Liver (tissue), 3 donors: ENCODE data around the gene TNNC2.

ENCODE experiments used
- CTCF ChIP-seq: fragments of 150-350 bp; IDR thresholded peaks from 2 replicates; pipeline ENCODE4 v1.5.1; 2017; ENCODE audit warnings: improper control_type of control experiment, low read depth, low read length; ENCODE audit not compliant: missing input control
- GABPA ChIP-seq, 2 donors: IDR thresholded peaks in 1 of 2; conservative IDR thresholded peaks in 1 of 2; 2 replicates each; pipeline ENCODE4 v1.6.1; 2016; ENCODE audit warnings: antibody characterized with exemption in 2 of 2, mild to moderate bottlenecking in 1 of 2, moderate library complexity in 1 of 2
- TAF1 ChIP-seq: conservative IDR thresholded peaks from 2 replicates; pipeline ENCODE4 v1.6.1; 2016; ENCODE audit warnings: antibody characterized with exemption, mild to moderate bottlenecking
- YY1 ChIP-seq: IDR thresholded peaks from 2 replicates; pipeline ENCODE4 v1.6.1; 2016; ENCODE audit warnings: antibody characterized with exemption, mild to moderate bottlenecking
- TF ChIP-seq, protein P1 (sequence below): IDR thresholded peaks from 2 replicates; pipeline ENCODE4 v1.6.1; 2016; ENCODE audit warnings: antibody characterized with exemption, mild to moderate bottlenecking
- TF ChIP-seq, protein P2 (sequence below): IDR thresholded peaks from 2 replicates; pipeline ENCODE4 v1.6.1; 2016; ENCODE audit warnings: antibody characterized with exemption
- donor health status: healthy.
- donor health status: healthy.

GRCh38 chr20:45840700-45841198 is 13.6 kb upstream of the TNNC2 start:
- TF ChIP-seq TAF1, result no peak
- TF ChIP-seq YY1, result no peak
- no peak for TF ChIP-seq GABPA (IDR thresholded peaks at IDR 0.05 in 1 of 2, conservative IDR thresholded peaks at IDR 0.05 in 1 of 2)
- TF ChIP-seq, protein P1, sequence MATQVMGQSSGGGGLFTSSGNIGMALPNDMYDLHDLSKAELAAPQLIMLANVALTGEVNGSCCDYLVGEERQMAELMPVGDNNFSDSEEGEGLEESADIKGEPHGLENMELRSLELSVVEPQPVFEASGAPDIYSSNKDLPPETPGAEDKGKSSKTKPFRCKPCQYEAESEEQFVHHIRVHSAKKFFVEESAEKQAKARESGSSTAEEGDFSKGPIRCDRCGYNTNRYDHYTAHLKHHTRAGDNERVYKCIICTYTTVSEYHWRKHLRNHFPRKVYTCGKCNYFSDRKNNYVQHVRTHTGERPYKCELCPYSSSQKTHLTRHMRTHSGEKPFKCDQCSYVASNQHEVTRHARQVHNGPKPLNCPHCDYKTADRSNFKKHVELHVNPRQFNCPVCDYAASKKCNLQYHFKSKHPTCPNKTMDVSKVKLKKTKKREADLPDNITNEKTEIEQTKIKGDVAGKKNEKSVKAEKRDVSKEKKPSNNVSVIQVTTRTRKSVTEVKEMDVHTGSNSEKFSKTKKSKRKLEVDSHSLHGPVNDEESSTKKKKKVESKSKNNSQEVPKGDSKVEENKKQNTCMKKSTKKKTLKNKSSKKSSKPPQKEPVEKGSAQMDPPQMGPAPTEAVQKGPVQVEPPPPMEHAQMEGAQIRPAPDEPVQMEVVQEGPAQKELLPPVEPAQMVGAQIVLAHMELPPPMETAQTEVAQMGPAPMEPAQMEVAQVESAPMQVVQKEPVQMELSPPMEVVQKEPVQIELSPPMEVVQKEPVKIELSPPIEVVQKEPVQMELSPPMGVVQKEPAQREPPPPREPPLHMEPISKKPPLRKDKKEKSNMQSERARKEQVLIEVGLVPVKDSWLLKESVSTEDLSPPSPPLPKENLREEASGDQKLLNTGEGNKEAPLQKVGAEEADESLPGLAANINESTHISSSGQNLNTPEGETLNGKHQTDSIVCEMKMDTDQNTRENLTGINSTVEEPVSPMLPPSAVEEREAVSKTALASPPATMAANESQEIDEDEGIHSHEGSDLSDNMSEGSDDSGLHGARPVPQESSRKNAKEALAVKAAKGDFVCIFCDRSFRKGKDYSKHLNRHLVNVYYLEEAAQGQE, result no peak
- TF ChIP-seq CTCF, result no peak
- TF ChIP-seq, protein P2, sequence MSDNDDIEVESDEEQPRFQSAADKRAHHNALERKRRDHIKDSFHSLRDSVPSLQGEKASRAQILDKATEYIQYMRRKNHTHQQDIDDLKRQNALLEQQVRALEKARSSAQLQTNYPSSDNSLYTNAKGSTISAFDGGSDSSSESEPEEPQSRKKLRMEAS, result no peak
